ENCODE measurements around the gene MOB3A. TPM values are rescaled to one million over a fixed set of nuclear protein-coding genes. Genes with fewer than 3 reads are reported as not detected.

MOB3A gene
- total and polyA plus RNA-seq, 3 donors from 2014 or later: 17.8 to 31.6 (median 22.8) TPM

DNA sequence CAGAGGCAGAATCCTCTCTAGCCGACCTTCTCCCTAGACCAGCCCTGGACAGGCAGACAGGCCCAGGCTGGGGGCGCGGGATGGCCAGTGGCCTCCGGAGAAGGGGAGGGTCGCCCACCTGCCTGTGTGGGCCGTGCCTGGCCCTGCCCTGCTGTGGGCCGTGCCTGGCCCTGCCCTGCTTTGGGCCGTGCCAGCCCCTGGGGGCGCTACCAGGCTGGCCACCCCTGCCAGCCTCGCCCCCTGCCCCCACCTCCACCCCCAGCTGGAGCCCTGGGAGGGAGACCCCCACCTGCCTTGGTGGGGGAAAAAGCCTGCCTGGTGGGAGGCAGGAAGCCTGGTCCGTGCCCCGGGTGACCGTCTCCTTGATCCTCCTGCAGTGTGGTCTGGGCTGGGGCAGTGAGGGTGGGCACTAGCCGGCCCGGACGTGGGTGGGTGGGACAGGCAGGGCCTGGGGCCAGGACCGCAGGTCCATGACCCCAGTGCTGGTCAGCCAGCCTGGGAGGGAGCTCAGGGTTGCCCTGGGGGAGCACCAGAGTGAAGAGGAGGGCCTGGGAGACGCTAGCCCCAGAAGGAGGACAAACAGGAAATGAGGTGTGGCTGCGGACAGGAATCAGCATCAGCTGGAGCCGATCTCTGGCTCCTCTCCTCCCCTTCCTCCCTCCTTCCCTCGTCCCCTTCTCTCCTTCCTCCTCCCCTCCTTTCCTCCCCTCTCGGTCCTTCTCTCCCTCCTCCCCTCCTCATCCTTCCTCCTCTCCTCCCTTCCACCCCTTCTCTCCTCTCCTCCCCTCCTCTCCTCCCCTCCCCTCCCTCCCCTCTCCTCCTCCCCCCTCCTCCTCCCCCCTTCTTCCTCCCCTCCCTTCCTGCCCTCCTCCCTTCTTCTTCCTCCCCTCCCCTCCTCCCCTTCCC, 39.9 kb downstream of the MOB3A start:
- peak; percentile 62 for DNase-seq

DNA sequence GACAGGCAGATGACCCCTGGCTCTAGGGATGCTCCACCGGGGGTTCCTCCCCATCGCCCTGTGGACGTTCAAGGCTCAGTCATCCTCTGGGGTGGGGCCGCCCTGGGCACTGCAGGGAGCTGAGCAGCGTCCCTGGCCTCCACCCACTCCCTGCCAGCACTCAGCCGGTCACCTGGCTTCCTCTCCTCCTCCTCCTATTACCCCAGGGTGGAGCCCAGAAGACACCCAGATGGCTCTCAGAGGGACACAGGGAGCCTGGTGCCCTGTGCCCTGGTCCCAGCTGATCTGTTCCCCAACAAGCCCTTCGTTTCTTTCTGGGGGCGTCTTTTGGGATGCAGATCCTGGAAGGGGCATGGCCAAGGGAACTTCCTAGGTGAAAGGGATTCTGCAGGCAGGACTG, 41.4 kb downstream of the MOB3A start:
- H3K27ac ChIP-seq: peak overlapping the region; percentile 19 to 71
- H3K4me1 ChIP-seq: peaks cover 31% of the 10 kb centered on the region
- 75 to 83% methylated on average over 8 of the region's 8 CpGs for WGBS, 2 donors
- DNase-seq: no peak
- H3K27me3 ChIP-seq: no peaks in the 10 kb centered on the region
- no peak overlapping the region for H3K4me3 ChIP-seq
- H3K36me3 ChIP-seq (ENCODE audit: low read depth, missing control alignments): no peaks in the 10 kb centered on the region
- intact Hi-C loops (cut with DNase I; ENCODE audit: low total_unique reads): no loop called here
- no peaks in the 10 kb centered on the region for H3K9me3 ChIP-seq
- TF ChIP-seq, protein P1, sequence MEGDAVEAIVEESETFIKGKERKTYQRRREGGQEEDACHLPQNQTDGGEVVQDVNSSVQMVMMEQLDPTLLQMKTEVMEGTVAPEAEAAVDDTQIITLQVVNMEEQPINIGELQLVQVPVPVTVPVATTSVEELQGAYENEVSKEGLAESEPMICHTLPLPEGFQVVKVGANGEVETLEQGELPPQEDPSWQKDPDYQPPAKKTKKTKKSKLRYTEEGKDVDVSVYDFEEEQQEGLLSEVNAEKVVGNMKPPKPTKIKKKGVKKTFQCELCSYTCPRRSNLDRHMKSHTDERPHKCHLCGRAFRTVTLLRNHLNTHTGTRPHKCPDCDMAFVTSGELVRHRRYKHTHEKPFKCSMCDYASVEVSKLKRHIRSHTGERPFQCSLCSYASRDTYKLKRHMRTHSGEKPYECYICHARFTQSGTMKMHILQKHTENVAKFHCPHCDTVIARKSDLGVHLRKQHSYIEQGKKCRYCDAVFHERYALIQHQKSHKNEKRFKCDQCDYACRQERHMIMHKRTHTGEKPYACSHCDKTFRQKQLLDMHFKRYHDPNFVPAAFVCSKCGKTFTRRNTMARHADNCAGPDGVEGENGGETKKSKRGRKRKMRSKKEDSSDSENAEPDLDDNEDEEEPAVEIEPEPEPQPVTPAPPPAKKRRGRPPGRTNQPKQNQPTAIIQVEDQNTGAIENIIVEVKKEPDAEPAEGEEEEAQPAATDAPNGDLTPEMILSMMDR (IDR thresholded peaks at IDR 0.05): no peak
- TF ChIP-seq POLR2A (IDR thresholded peaks at IDR 0.05): no peak

More for the DNA sequence above, 39.9 kb downstream of the MOB3A start:
- Histone ChIP-seq H3K9me3 (no peaks in the 10 kb centered on the region), H3K4me1 (peaks cover 43% of the 10 kb centered on the region), H3K27me3 (no peaks in the 10 kb centered on the region), H3K36me3 (ENCODE audit: low read depth, missing control alignments) (no peaks in the 10 kb centered on the region), H3K4me3 (no peak overlapping the region), H3K27ac (peak overlapping the region; percentile 86 to 94)
- TF ChIP-seq, protein P1 (IDR thresholded peaks at IDR 0.05): no peak
- TF ChIP-seq POLR2A (IDR thresholded peaks at IDR 0.05): no peak
- intact Hi-C loops (cut with DNase I; ENCODE audit: low total_unique reads): no loop called here
- 39 to 61% methylated on average over 15 to 22 of the region's 22 CpGs for WGBS, 2 donors

DNA sequence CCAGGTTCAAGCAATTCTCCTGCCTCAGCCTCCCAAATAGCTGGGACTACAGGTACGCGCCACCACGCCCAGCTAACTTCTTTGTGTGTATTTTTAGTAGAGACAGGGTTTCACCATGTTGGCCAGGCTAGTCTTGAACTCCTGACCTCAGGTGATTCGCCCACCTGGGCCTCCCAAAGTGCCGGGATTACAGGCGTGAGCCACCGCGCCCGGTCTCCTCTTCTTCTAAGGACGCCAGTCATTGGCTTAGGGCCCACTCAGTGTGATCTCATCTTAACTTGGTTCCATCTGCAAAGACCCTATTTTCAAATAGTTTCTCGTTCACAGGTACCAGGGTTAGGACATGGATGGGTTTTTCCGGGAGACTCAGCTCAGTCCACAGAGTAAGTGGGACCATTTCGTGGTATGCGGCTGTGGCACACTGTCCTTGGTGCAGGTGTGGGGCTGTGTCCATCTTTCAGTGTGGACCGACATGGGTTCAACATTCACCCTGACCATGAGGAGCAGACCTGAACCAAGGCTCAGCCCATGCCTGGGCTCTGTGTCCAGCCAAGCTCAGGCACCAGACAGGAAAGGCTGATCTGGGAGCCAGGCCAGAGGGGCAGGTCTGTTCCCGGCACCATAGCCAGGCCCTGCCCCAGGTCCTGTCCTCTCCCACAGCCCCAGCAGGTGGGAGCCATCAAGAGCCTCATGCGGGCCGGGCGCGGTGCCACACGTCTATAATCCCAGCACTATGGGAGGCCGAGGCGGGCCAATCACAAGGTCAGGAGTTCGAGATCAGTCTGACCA, 42.3 kb downstream of the MOB3A start:
- peak overlapping the region; percentile 19 to 71 for H3K27ac ChIP-seq
- no peak overlapping the region for H3K4me3 ChIP-seq
- WGBS, 2 donors: 61 to 80% methylated on average over 13 to 24 of the region's 24 CpGs
- DNase-seq: peak; percentile 88
- peaks cover 34% of the 10 kb centered on the region for H3K4me1 ChIP-seq
- no peaks in the 10 kb centered on the region for H3K36me3 ChIP-seq (ENCODE audit: low read depth, missing control alignments)
- intact Hi-C loops (cut with DNase I; ENCODE audit: low total_unique reads): no loop called here
- TF ChIP-seq, protein P1 (IDR thresholded peaks at IDR 0.05): no peak
- no peak for TF ChIP-seq POLR2A (IDR thresholded peaks at IDR 0.05)
- H3K9me3 ChIP-seq: no peaks in the 10 kb centered on the region
- no peaks in the 10 kb centered on the region for H3K27me3 ChIP-seq

DNA sequence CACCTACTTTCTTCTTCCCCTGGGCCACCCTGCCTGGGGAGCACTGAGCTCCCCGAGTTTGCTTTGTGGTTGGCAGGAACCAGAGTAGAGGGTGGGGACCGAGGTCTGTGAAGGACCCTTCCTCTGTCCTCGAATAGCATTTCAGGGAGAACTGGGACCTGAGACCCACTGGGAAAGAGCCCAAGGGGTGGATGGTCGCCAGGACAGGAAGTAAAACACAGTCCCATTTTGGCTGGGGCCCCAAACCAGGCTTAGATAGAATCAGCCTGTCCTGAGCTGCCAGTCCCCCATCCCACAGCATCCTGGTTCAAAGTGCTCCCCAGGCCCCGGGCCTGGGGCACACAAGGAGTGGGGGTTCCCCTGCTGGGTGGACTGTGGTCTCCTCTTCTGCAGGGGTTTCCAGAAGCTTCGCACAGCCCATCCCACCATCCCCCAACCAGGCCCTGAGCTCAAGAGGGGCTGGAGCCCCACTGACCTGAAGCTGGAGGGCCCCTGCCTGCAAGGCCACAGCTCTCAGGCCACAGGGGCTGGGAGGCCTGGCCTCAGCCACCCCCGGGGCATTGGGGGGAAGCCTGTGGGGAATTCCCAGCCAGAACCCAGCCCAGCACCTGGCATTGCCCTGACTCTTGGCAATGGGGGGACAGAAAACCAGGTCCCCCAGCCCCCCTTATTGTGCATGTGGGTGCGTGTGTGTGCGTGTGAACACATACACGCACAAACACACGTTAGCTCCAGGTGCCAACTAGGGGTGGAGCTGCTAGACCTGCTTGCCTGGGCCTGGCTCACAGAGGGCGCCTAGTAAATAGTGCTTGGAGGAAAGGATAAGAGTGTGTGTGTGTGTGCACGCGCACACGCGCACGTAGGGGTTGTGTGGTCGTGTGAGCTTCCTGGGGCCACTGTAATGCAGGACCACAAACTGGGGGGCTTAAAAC, 44.1 kb downstream of the MOB3A start:
- intact Hi-C loops (cut with DNase I; ENCODE audit: low total_unique reads): no loop called here
- no peak for DNase-seq
- H3K4me3 ChIP-seq: peak overlapping the region in 1 of 2 donors; percentile 37
- H3K9me3 ChIP-seq: no peaks in the 10 kb centered on the region
- H3K27ac ChIP-seq: peak overlapping the region; percentile 92 to 98
- peaks cover 49% of the 10 kb centered on the region for H3K4me1 ChIP-seq
- no peaks in the 10 kb centered on the region for H3K27me3 ChIP-seq
- no peaks in the 10 kb centered on the region for H3K36me3 ChIP-seq (ENCODE audit: low read depth, missing control alignments)
- TF ChIP-seq, protein P1 (IDR thresholded peaks at IDR 0.05): no peak
- 55 to 70% methylated on average over 14 to 18 of the region's 18 CpGs for WGBS, 2 donors
